CD4-positive, alpha-beta T cell treated with Interleukin-15 for 4 hours (primary cell): Measurements from ENCODE around the gene TRIM22.
"Not testable (repeated sequence)": the region's sequence is repeated elsewhere in the genome, so short reads cannot be mapped to it uniquely, and the experiment has no call there.

Experiments used
- DNase-seq: peaks from one replicate; pipeline ENCODE4 v3.0.0-alpha.2; 2020; ENCODE audit warnings: low spot score

Gene TRIM22

DNA sequence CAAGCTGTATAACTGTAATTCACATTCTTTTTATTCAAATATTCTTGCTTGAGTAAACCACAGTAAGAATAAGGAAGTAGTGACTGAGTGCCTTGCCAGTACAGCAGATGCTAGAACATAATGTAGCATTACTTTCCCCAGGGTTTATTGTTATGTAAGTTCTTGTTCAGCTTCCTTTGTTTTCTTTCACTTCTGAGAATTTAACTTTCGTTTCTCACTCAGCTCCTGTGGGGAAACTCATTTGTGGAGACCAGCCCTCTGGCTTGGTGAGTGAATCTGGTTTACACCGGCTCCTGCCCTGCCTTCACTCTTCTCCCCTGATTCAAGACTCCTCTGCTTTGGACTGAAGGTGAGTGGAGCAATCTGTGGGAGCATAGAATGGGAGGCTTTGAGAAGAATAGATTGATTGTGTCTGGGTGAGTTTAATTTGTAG lies at the start of gene TRIM22:
Gene TRIM22, plus strand, starts transcription at position 240 of the 433 bp plus-strand sequence. CDS start 6,443 bp downstream, outside the sequence.
- DNase-seq = peak; percentile 82

- DNase-seq = no peak
Measured at GRCh38 chr11:5639953-5640352, 49.6 kb upstream of the TRIM22 start.

GRCh38 chr11:5643585-5643984 lies 46.0 kb upstream of the TRIM22 start:
- no peak for DNase-seq

GRCh38 chr11:5646139-5646538 lies 43.5 kb upstream of the TRIM22 start:
- no peak for DNase-seq

DNA sequence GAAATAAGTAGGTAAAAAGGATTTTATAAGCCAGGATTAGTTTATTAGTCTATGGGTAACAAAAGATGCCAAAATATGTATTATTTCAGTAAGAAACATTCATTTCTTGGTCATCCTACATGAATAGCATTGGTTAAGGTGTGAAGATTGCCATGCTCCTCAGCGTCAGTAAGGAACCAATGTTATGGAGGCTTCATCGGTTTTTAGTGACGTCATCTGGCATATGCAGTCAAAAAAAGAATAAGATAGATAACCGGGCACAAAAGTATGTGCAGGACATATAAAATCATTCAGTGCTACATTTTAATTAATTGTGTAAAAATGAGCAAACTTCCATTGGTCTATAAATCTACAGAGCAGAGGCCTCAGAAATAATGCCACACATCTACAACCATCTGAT lies 34.1 kb upstream of the TRIM22 start:
- DNase-seq = no peak

GRCh38 chr11:5656956-5657355 lies 32.6 kb upstream of the TRIM22 start:
- not testable (repeated sequence) for DNase-seq

- no peak for DNase-seq
Measured at GRCh38 chr11:5658318-5658717, 31.3 kb upstream of the TRIM22 start.

DNA sequence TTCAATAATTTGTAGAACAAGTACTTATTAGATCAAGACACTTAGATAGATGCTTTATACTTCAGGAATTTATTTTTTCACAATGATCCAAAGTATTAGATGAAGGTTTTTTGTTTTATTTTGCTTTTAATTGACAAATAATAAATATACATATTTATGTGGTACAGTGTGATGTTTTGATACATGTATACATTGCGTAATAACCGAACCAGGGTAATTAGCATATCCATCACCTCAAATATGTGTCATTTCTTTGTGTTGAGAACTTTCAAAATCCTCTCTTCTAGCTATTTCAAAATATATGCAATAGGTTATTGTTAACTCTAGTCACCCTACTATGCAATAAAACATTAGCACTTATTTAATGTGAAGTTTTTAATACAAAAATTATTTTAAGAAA lies 26.1 kb upstream of the TRIM22 start:
- no peak for DNase-seq

GRCh38 chr11:5665051-5665570 lies 24.5 kb upstream of the TRIM22 start:
- no peak for DNase-seq

DNA sequence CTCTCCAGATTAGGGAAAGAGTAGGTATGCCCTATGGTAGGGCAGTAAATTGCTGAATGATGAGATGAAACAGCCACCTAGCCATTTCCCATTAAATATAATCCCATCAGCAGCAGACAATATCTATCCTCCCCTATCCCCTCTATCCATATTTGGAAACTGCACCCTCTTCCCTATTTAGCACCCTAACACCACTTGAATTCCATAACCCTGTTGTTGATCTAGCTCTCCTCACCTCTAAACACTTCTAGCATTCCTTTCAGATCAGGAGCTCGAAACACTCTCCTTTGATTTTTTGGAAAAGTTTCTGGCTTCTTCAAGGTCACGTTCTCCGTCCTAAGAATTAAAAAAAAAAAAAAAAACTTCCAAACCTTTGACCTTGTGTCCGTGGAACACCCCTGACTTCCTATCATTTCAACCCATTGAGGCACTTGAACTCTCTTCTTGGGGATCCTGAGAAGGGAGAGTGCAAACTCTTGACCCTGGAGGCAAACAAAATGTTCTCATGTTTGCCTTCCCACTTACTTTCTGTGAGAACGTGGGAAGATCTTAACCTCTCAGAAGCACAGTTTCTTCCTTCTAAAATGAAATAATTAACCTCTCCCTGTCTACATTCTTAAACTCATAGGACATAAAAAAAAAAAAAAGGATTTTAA lies 23.7 kb upstream of the TRIM22 start:
- DNase-seq = no peak

- no peak for DNase-seq
Measured at GRCh38 chr11:5666402-5666793, 23.2 kb upstream of the TRIM22 start.

GRCh38 chr11:5671831-5672230 lies 17.8 kb upstream of the TRIM22 start:
- DNase-seq = no peak

- DNase-seq = no peak
Measured at GRCh38 chr11:5674391-5674790, 15.2 kb upstream of the TRIM22 start.

- no peak for DNase-seq
Measured at GRCh38 chr11:5679811-5680210, 9.8 kb upstream of the TRIM22 start.

DNA sequence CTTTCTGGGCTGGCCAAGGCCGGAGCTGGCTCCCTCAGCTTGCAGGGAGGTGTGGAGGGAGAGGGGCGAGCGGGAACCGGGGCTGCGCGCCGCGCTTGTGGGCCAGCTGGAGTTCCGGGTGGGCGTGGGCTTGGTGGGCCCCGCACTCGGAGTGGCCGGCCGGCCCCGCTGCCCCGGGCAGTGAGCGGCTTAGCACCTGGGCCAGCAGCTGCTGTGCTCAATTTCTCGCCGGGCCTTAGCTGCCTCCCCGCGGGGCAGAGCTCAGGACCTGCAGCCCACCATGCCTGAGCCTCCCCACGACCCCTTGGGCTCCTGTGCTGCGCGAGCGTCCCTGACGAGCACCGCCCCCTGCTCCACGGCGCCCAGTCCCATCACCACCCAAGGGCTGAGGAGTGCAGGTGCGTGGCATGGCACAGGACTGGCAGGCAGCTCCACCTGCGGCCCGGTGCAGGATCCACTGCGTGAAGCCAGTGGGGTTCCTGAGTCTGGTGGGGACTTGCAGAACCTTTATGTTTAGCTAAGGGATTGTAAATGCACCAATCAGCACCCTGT lies 6.6 kb upstream of the TRIM22 start:
- not testable (repeated sequence) for DNase-seq

- DNase-seq = peak; percentile 40
Measured at GRCh38 chr11:5683620-5684019, 6.0 kb upstream of the TRIM22 start.

- no peak for DNase-seq
Measured at GRCh38 chr11:5684036-5684645, 5.4 kb upstream of the TRIM22 start.

DNA sequence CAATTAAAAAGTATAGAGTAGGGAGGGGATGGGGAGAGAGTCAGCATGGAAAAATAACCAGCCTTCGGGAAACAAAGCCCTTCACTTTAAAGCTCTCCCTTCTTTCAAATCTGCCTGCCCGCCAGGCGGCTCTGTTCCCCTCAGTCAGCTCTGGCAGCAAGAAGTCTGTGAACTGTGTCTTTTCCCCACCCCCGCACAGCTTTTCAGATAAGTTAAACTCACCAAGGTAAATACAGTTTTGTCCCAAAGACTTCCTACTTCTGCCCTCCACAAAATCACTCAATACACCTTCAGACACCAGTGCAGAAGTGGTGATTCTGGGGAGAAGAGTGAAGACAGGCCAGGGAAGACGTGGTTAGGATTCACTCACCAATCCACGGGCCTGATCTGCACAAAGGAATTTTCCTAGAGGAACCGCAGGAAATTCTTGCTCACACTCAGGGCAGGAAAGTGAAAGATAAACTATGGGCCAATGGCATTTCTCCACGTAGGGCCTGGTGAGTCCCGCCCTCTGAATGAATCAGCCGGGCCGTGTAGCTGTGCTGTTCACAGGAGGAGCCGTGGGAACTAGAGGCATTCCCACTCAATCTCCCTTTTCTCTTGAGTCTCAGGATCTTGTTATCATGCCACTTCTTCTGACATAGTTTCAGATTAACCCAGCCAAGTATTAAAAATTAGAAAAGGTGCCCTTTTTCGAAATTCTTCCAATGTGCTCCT lies 4.8 kb upstream of the TRIM22 start, which contains the start of gene TRIM5:
Gene TRIM5, minus strand, starts transcription at position 429 of the 717 bp plus-strand sequence. CDS start 4,897 bp downstream, outside the sequence.
- DNase-seq = peak; percentile 81

DNA sequence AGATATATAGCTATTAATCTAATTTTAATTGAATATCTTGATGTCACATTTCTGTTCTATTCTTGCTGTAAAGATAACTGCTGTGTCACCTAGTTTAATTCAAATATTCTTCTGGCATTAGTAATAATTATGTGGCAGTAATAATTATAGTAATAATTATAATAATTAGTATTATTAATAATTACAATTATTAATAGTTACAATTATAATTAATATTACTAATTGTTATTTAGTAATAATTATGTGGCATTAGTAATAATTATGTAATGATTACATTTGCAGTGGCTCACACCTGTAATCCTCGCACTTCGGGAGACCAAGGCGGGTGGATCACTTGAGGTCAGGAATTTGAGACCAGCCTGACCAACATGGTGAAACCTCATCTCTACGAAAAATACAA lies 3.2 kb upstream of the TRIM22 start:
- DNase-seq = no peak

GRCh38 chr11:5688482-5688881 lies 1.1 kb upstream of the TRIM22 start:
- no peak for DNase-seq

DNA sequence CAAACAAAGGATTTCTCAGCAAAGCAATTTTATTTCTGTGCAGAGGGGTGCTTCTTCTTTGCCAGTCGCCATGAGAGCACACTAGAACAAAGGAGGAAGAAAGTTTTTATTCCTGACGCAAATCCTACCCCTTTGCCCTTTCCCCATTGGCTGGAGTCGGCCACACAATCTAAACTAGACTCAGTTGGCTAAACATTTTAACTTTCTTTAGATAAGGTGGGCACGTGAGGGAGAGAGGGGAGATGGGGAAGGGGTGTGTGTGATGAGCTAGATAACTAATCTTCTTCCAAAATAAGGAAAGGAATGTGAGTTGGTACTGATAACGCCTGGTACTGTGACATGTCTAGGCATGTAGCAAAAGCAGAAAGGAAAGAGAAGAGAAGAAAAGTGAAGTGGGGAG lies 626 bp downstream of the TRIM22 start:
- no peak for DNase-seq

GRCh38 chr11:5690736-5691135 lies 1.1 kb downstream of the TRIM22 start:
- no peak for DNase-seq
